Measurements from ENCODE around the gene PLAC1.

The PLAC1 gene

DNA sequence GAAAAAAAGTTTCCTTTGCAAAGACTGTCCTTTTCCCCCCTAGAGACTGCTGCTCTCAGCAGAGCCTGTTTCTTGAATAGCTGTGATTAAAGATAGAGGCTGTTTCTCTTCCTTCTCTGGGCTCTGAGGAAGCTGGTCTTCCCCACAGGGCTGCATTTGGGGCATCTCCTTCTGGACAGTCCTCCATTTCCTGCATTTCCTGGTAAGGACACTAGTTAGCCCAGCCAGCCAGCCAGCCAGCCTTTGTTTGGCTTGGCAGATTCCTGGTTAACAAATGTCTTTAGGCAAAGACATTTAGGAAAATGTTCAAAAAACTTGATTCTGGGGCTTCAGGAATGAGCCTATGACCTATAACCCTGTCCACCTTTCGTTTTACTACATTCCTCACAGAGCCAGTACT, 34.0 kb upstream of the PLAC1 start:
- DNase-seq (ENCODE audit: extremely low read depth, low read depth): no peak
- TF ChIP-seq, protein P1, sequence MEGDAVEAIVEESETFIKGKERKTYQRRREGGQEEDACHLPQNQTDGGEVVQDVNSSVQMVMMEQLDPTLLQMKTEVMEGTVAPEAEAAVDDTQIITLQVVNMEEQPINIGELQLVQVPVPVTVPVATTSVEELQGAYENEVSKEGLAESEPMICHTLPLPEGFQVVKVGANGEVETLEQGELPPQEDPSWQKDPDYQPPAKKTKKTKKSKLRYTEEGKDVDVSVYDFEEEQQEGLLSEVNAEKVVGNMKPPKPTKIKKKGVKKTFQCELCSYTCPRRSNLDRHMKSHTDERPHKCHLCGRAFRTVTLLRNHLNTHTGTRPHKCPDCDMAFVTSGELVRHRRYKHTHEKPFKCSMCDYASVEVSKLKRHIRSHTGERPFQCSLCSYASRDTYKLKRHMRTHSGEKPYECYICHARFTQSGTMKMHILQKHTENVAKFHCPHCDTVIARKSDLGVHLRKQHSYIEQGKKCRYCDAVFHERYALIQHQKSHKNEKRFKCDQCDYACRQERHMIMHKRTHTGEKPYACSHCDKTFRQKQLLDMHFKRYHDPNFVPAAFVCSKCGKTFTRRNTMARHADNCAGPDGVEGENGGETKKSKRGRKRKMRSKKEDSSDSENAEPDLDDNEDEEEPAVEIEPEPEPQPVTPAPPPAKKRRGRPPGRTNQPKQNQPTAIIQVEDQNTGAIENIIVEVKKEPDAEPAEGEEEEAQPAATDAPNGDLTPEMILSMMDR (IDR thresholded peaks at IDR 0.05; ENCODE audit: low read depth, low read length): no peak

GRCh38 chrX:134691453-134691852, 33.2 kb upstream of the PLAC1 start:
- no peak for DNase-seq (ENCODE audit: extremely low read depth, low read depth)
- TF ChIP-seq, protein P1 (IDR thresholded peaks at IDR 0.05; ENCODE audit: low read depth, low read length): no peak

GRCh38 chrX:134688839-134689238, 30.6 kb upstream of the PLAC1 start:
- no peak for DNase-seq (ENCODE audit: extremely low read depth, low read depth)
- TF ChIP-seq, protein P1 (IDR thresholded peaks at IDR 0.05; ENCODE audit: low read depth, low read length): no peak

DNA sequence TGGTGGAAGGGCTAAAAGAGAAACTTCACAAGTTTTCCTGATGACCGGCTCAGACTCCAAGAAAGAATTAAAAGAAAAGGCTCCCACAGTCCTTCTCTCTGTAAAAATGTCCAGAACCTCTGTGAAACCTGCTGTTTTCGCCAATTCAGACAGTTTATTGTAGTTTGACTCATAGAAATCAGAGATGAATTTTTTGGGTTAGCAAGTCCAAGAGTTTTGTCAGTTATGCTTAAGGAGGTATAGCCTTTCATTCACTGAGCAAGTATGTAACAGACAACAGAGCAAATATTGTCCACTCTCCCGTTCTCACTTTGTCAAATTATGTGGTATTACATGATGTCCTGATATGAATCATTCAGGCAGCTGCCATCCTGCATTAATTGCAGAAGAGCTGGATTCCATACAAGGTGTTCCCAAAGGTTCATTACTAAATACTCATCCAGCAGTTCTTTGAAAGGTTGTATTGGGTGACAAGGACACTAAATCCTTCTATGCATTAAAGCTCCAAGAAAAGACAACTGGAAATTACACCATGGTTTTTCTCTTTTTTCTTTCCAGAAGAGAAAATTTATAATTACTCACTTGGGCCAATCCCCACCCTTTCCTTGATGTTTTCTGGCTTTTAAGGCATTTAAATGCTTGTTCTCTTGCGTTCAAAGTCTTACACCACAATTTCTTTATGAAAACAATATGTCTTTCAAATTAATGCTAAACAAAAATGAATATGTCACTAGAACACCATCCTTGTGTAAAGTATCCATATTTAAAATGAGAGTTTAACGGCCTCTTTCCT, 30.0 kb upstream of the PLAC1 start:
- TF ChIP-seq, protein P1 (IDR thresholded peaks at IDR 0.05; ENCODE audit: low read depth, low read length): no peak
- no peak for DNase-seq (ENCODE audit: extremely low read depth, low read depth)

DNA sequence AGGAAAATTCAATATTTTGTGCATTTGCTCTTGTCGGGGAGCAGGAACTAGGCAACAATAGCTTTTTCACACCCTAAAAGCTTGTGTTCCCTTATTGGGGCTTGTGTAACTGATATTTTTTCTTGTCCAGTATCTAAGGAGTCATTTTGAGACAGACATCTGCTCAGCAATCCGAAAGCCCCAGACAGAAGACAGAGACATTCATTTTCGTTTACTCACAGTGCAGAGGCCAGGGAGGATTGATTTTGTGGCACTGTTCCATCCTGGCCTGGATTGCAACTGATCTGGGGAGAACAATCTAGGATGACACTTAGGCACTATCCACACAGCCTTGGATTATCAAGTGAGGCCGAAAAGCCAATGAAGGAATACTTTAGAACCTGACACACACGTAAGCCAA, 27.4 kb upstream of the PLAC1 start:
- no peak for DNase-seq (ENCODE audit: extremely low read depth, low read depth)
- TF ChIP-seq, protein P1 (IDR thresholded peaks at IDR 0.05; ENCODE audit: low read depth, low read length): no peak

DNA sequence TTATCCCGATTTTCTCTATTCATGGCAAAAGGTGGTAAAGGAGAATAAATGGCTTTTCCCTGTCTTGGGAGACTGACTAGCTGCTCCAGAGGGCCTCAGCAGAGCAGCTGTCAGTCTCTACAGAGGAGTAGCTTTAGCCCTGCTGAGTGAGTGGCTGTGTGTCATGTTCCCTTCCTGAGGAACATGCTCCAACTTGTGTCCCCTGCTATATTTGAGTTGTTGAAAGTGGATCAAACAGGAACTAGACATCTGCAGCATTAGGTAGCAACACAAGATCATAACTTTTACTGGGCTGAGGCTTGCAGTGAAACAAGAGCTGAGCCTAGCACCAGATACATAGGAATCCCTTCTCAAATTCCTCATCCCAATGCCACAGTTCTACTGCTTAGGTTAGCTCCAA, 26.7 kb upstream of the PLAC1 start:
- TF ChIP-seq, protein P1 (IDR thresholded peaks at IDR 0.05; ENCODE audit: low read depth, low read length): no peak
- DNase-seq (ENCODE audit: extremely low read depth, low read depth): no peak

DNA sequence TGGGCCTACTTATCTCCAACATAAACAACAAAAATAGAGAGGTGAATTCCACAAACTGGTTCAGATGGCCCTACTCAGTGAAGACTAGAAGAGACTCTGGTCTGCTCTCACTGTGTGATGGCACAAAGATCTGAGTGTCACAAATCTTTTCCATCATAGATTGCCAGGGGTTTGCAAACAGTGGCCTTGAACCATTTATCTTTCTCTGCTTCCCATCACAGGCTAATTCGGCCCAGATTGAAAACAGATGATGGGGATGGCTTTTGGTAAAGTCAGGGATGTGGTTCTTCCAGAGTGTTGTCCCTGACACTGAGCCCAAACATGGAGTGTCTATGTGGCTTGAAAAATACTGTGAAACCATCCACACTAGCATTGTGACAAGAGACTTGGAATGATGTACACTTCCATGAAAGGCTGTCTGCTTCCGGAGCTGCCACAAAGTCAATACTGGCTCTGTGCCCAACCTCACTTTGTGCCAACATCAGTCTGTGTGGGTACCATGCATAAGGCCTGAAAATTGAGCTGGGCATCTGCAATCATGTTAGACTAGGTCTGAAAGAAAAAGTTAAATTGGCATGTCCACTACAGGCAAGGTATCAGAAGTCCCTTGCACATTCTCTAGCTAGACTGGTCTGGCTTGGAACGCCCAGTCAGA, 25.2 kb upstream of the PLAC1 start:
- TF ChIP-seq, protein P1 (IDR thresholded peaks at IDR 0.05; ENCODE audit: low read depth, low read length): no peak
- no peak for DNase-seq (ENCODE audit: extremely low read depth, low read depth)
